Stimulated activated CD8-positive, alpha-beta memory T cell treated with anti-CD3 and anti-CD28 coated beads, Interleukin-15, amount 100 ng/mL, for 48 hours (primary cell): ENCODE results near the gene RNASE12.
"Not testable (repeated sequence)": the region's sequence is repeated elsewhere in the genome, so short reads cannot be mapped to it uniquely, and the experiment has no call there.

Experiments
- DNase-seq, 2 donors: peaks; one replicate each; pipeline ENCODE4 v3.0.0-alpha.2; 2020; ENCODE audit warnings: low read depth in 2 of 2

RNASE12 gene

GRCh38 chr14:20614038-20614840 lies 23.1 kb upstream of the RNASE12 start:
- DNase-seq: no peak

GRCh38 chr14:20613094-20614037 lies 22.2 kb upstream of the RNASE12 start:
- DNase-seq: peak; percentile 84

- no peak for DNase-seq
Observed at GRCh38 chr14:20612403-20612802, 21.2 kb upstream of the RNASE12 start.

- no peak for DNase-seq
Observed at GRCh38 chr14:20611277-20611676, 20.1 kb upstream of the RNASE12 start.

- DNase-seq: peak; percentile 64 to 71
Observed at GRCh38 chr14:20610002-20610765, 19.0 kb upstream of the RNASE12 start.

GRCh38 chr14:20609215-20610001 lies 18.2 kb upstream of the RNASE12 start:
- peak in 1 of 2 donors; percentile 48 for DNase-seq

- no peak for DNase-seq
Observed at GRCh38 chr14:20608383-20609110, 17.4 kb upstream of the RNASE12 start.

GRCh38 chr14:20607617-20608016 lies 16.4 kb upstream of the RNASE12 start:
- no peak for DNase-seq

GRCh38 chr14:20606902-20607242 lies 15.7 kb upstream of the RNASE12 start:
- no peak for DNase-seq

GRCh38 chr14:20606190-20606901 lies 15.2 kb upstream of the RNASE12 start:
- DNase-seq: no peak

- DNase-seq: no peak
Observed at GRCh38 chr14:20603813-20604690, 12.9 kb upstream of the RNASE12 start.

- DNase-seq: no peak
Observed at GRCh38 chr14:20602583-20602982, 11.4 kb upstream of the RNASE12 start.

GRCh38 chr14:20601522-20601921 lies 10.3 kb upstream of the RNASE12 start:
- no peak for DNase-seq

GRCh38 chr14:20597108-20597507 lies 5.9 kb upstream of the RNASE12 start:
- no peak for DNase-seq

- DNase-seq: not testable (repeated sequence)
Observed at GRCh38 chr14:20595726-20596125, 4.5 kb upstream of the RNASE12 start.

- DNase-seq: no peak
Observed at GRCh38 chr14:20592574-20592973, 1.4 kb upstream of the RNASE12 start.

GRCh38 chr14:20587489-20588154 lies 3.6 kb downstream of the RNASE12 start, which contains the start of gene RNASE11:
Gene RNASE11 (minus strand): TSS chr14:20588001.
- no peak for DNase-seq

- DNase-seq: no peak
Observed at GRCh38 chr14:20583908-20584307, 7.3 kb downstream of the RNASE12 start.
